ENCODE measurements around the gene BORCS6. TPM values are rescaled to one million over a fixed set of nuclear protein-coding genes. Genes with fewer than 3 reads are reported as not detected.

BORCS6 gene
- polyA plus RNA-seq, 3 donors, result 5.4 to 14.1 (median 13.9) TPM

- intact Hi-C loops (cut with micrococcal nuclease), result loop anchor here in 1 of 2 donors (5.0 kb wide), 1 partner anchor 33 kb away; no protein-coding TSS in a partner anchor
- no peaks in the 10 kb centered on the region for H3K9me3 ChIP-seq (replicated peaks in 1 of 2; ENCODE audit: control insufficient read depth in 1 of 2, insufficient read depth in 1 of 2, low read length in 2 of 2)
- H3K9ac ChIP-seq (ENCODE audit: insufficient read depth, low read length, poor library complexity, severe bottlenecking), result no peak overlapping the region
- H2AFZ ChIP-seq (ENCODE audit: insufficient read depth, low read depth, low read length, poor library complexity, severe bottlenecking), result no peak overlapping the region
- DNase-seq, result no peak
- peaks cover 9% of the 10 kb centered on the region for H4K20me1 ChIP-seq (ENCODE audit: insufficient read depth, low read length)
- TF ChIP-seq CTCF (IDR thresholded peaks at IDR 0.05), result no peak
- Mint-ChIP-seq H3K27ac (peak overlapping the region in 3 of 7 donors; percentile 53 to 90 (median 85)), H3K9me3 (peaks cover 0 to 2% (median 0%) of the 10 kb centered on the region in 7 donors), H3K36me3 (peaks cover 27 to 30% of the 10 kb centered on the region in 2 donors), H3K4me3 (no peak overlapping the region), H3K4me1 (peaks cover 59% of the 10 kb centered on the region), H3K27me3 (ENCODE audit: low read depth in 3 of 3) (no peaks in the 10 kb centered on the region)
- H3K4me1 ChIP-seq (ENCODE audit: control insufficient read depth in 1 of 2, insufficient read depth in 2 of 2, low read length in 2 of 2), result peaks cover 61 to 87% of the 10 kb centered on the region in 2 donors
- peak overlapping the region; percentile 6 for H3K4me2 ChIP-seq (replicated peaks; ENCODE audit: extremely low read depth, low read length, poor library complexity, severe bottlenecking)
- peaks cover 36% of the 10 kb centered on the region for H3K79me2 ChIP-seq (ENCODE audit: insufficient read depth, low read length)
- H3K27me3 ChIP-seq (ENCODE audit: control insufficient read depth in 2 of 2, insufficient read depth in 2 of 2, low read length in 2 of 2), result no peaks in the 10 kb centered on the region
- no peak overlapping the region for H3K4me3 ChIP-seq (replicated peaks in 1 of 3; ENCODE audit: low read depth in 2 of 3, low read length in 3 of 3)
- peaks cover 19 to 26% of the 10 kb centered on the region in 2 donors for H3K36me3 ChIP-seq (replicated peaks in 1 of 2; ENCODE audit: control insufficient read depth in 1 of 2, insufficient read depth in 2 of 2, low read length in 2 of 2)
- peak overlapping the region in 1 of 2 donors; percentile 0 for H3K27ac ChIP-seq (ENCODE audit: low read depth in 1 of 2, low read length in 2 of 2)
- 43% methylated on average over 2 of the region's 4 CpGs for WGBS (ENCODE audit: insufficient coverage)
Measured at GRCh38 chr17:8160224-8160577, 29.8 kb downstream of the BORCS6 start.

GRCh38 chr17:8159459-8160223 is 30.3 kb downstream of the BORCS6 start:
- Mint-ChIP-seq H3K9me3 (peaks cover 0 to 2% (median 0%) of the 10 kb centered on the region in 7 donors), H3K36me3 (peaks cover 30% of the 10 kb centered on the region in 2 donors), H3K4me1 (peaks cover 54% of the 10 kb centered on the region), H3K27ac (peak overlapping the region in 6 of 7 donors; percentile 53 to 88 (median 82)), H3K4me3 (no peak overlapping the region), H3K27me3 (ENCODE audit: low read depth in 3 of 3) (no peaks in the 10 kb centered on the region)
- H2AFZ ChIP-seq (ENCODE audit: insufficient read depth, low read depth, low read length, poor library complexity, severe bottlenecking), result no peak overlapping the region
- peak overlapping the region; percentile 0 to 34 for H3K27ac ChIP-seq (ENCODE audit: low read depth in 1 of 2, low read length in 2 of 2)
- no peak for DNase-seq
- intact Hi-C loops (cut with micrococcal nuclease), result loop anchor here (2.0 to 10.0 kb wide), 5 partner anchors 21 to 325 kb away; partner anchors contain the start of genes HES7 (in 1 of the 2) and KDM6B (in 1 of the 2)
- no peaks in the 10 kb centered on the region for H3K27me3 ChIP-seq (ENCODE audit: control insufficient read depth in 2 of 2, insufficient read depth in 2 of 2, low read length in 2 of 2)
- H3K4me2 ChIP-seq (replicated peaks; ENCODE audit: extremely low read depth, low read length, poor library complexity, severe bottlenecking), result no peak overlapping the region
- H3K79me2 ChIP-seq (ENCODE audit: insufficient read depth, low read length), result peaks cover 37% of the 10 kb centered on the region
- TF ChIP-seq CTCF (IDR thresholded peaks at IDR 0.05), result no peak
- no CpG with 5 or more reads among the region's 4 CpGs for WGBS (ENCODE audit: insufficient coverage)
- peaks cover 19 to 26% of the 10 kb centered on the region in 2 donors for H3K36me3 ChIP-seq (replicated peaks in 1 of 2; ENCODE audit: control insufficient read depth in 1 of 2, insufficient read depth in 2 of 2, low read length in 2 of 2)
- no peak overlapping the region for H3K9ac ChIP-seq (ENCODE audit: insufficient read depth, low read length, poor library complexity, severe bottlenecking)
- peaks cover 14% of the 10 kb centered on the region for H4K20me1 ChIP-seq (ENCODE audit: insufficient read depth, low read length)
- no peak overlapping the region for H3K4me3 ChIP-seq (replicated peaks in 1 of 3; ENCODE audit: low read depth in 2 of 3, low read length in 3 of 3)
- peaks cover 63 to 88% of the 10 kb centered on the region in 2 donors for H3K4me1 ChIP-seq (ENCODE audit: control insufficient read depth in 1 of 2, insufficient read depth in 2 of 2, low read length in 2 of 2)
- no peaks in the 10 kb centered on the region for H3K9me3 ChIP-seq (replicated peaks in 1 of 2; ENCODE audit: control insufficient read depth in 1 of 2, insufficient read depth in 1 of 2, low read length in 2 of 2)
